NCI-H510A treated with DMSO at 0.1 percent for 48 hours (cell line): ENCODE results near the gene ELFN1.

Experiments used
- DNase-seq: peaks from one replicate; lab custom pipeline; 2025; lab: John Stamatoyannopoulos, UW

Gene ELFN1

GRCh38 chr7:1741751-1742554 is 71.9 kb downstream of the ELFN1 start:
- no peak for DNase-seq

GRCh38 chr7:1742555-1743303 is 72.7 kb downstream of the ELFN1 start:
- DNase-seq: no peak

GRCh38 chr7:1743481-1744230 is 73.6 kb downstream of the ELFN1 start:
- DNase-seq: no peak

- DNase-seq: no peak
Measured at GRCh38 chr7:1744296-1745017, 74.4 kb downstream of the ELFN1 start.

- no peak for DNase-seq
Measured at GRCh38 chr7:1745018-1745532, 75.0 kb downstream of the ELFN1 start.

GRCh38 chr7:1745576-1746490 is 75.8 kb downstream of the ELFN1 start:
- DNase-seq: no peak

- no peak for DNase-seq
Measured at GRCh38 chr7:1746491-1746975, 76.5 kb downstream of the ELFN1 start.

- DNase-seq: no peak
Measured at GRCh38 chr7:1747004-1747801, 77.1 kb downstream of the ELFN1 start.

- no peak for DNase-seq
Measured at GRCh38 chr7:1748076-1748838, 78.2 kb downstream of the ELFN1 start.

GRCh38 chr7:1748839-1749173 is 78.7 kb downstream of the ELFN1 start:
- DNase-seq: no peak

GRCh38 chr7:1749351-1749863 is 79.3 kb downstream of the ELFN1 start:
- DNase-seq: no peak

- no peak for DNase-seq
Measured at GRCh38 chr7:1749864-1750466, 79.9 kb downstream of the ELFN1 start.

- no peak for DNase-seq
Measured at GRCh38 chr7:1750541-1751021, 80.5 kb downstream of the ELFN1 start.

- no peak for DNase-seq
Measured at GRCh38 chr7:1752111-1752510, 82.0 kb downstream of the ELFN1 start.

GRCh38 chr7:1752771-1753563 is 82.9 kb downstream of the ELFN1 start:
- no peak for DNase-seq

- DNase-seq: no peak
Measured at GRCh38 chr7:1753564-1753867, 83.4 kb downstream of the ELFN1 start.

- no peak for DNase-seq
Measured at GRCh38 chr7:1754345-1754908, 84.3 kb downstream of the ELFN1 start.
